Activated naive CD8-positive, alpha-beta T cell treated with anti-CD3 and anti-CD28 coated beads, Interleukin-2, amount 10 ng/mL, durations not matched to agents 7 days and 5 days (primary cell): ENCODE data around the gene ZNF638. TPM values are rescaled to one million over a fixed set of nuclear protein-coding genes. Genes with fewer than 3 reads are reported as not detected.

Source experiments
- ATAC-seq: fragments of 150-1000 bp; cut with Tn5 transposase; one replicate; pipeline ENCODE4 v1.10.0; 2021; ENCODE audit warnings: low read depth, moderate library complexity
- POLR2A ChIA-PET: fragments of 350-600 bp; sonication (Branson Sonifier 250); formaldehyde crosslinking; loops from one replicate; lab custom pipeline; 2021; ENCODE audit warnings: antibody characterized with exemption; lab: Charles Lee
- DNase-seq: peaks from one replicate; pipeline ENCODE4 v3.0.0; 2021
- H3K27ac Mint-ChIP-seq: one replicate; pipeline ENCODE4 v1.8.0; 2022; ENCODE audit warnings: mild to moderate bottlenecking, mixed read lengths
- H3K27me3 Mint-ChIP-seq: one replicate; pipeline ENCODE4 v1.8.0; 2022; ENCODE audit warnings: mild to moderate bottlenecking, moderate library complexity, mixed read lengths
- H3K36me3 Mint-ChIP-seq: one replicate; pipeline ENCODE4 v1.8.0; 2021; ENCODE audit warnings: mild to moderate bottlenecking, mixed read lengths
- H3K4me1 Mint-ChIP-seq: one replicate; pipeline ENCODE4 v1.8.0; 2021; ENCODE audit warnings: mixed read lengths
- H3K4me3 Mint-ChIP-seq: one replicate; pipeline ENCODE4 v1.8.0; 2022; ENCODE audit warnings: mild to moderate bottlenecking, moderate library complexity, mixed read lengths
- H3K9me3 Mint-ChIP-seq: one replicate; pipeline ENCODE4 v1.8.0; 2021; ENCODE audit warnings: mixed read lengths
- total RNA-seq, 2 experiments: library from RNA; stranded (reverse); gene quantifications; one replicate each; pipeline ENCODE4 v1.2.3, GENCODE V29; 2021

ZNF638 gene
- total RNA-seq, 2 experiments from 2014 or later = 99.1 to 101 TPM

- Mint-ChIP-seq H3K36me3 (no peaks in the 10 kb centered on the region), H3K9me3 (no peaks in the 10 kb centered on the region), H3K4me3 (no peak overlapping the region), H3K27ac (no peak overlapping the region), H3K4me1 (no peaks in the 10 kb centered on the region), H3K27me3 (peaks cover 17% of the 10 kb centered on the region)
- POLR2A ChIA-PET = no interaction called here
- DNase-seq (no peak), ATAC-seq (no peak)
Observed at GRCh38 chr2:71478806-71479205, 147.2 kb downstream of the ZNF638 start.

GRCh38 chr2:71479261-71479660 lies 147.7 kb downstream of the ZNF638 start:
- Mint-ChIP-seq H3K4me3 (no peak overlapping the region), H3K27ac (no peak overlapping the region), H3K27me3 (peaks cover 17% of the 10 kb centered on the region), H3K36me3 (no peaks in the 10 kb centered on the region), H3K4me1 (no peaks in the 10 kb centered on the region), H3K9me3 (no peaks in the 10 kb centered on the region)
- DNase-seq (no peak), ATAC-seq (no peak)
- POLR2A ChIA-PET = no interaction called here

- ATAC-seq = no peak
- Mint-ChIP-seq H3K27me3 (peaks cover 19% of the 10 kb centered on the region), H3K27ac (no peak overlapping the region), H3K9me3 (no peaks in the 10 kb centered on the region), H3K36me3 (no peaks in the 10 kb centered on the region), H3K4me3 (no peak overlapping the region), H3K4me1 (no peaks in the 10 kb centered on the region)
- DNase-seq = no peak
- POLR2A ChIA-PET = no interaction called here
Observed at GRCh38 chr2:71481111-71481510, 149.5 kb downstream of the ZNF638 start.

GRCh38 chr2:71482055-71482454 lies 150.5 kb downstream of the ZNF638 start:
- Mint-ChIP-seq H3K9me3 (no peaks in the 10 kb centered on the region), H3K36me3 (no peaks in the 10 kb centered on the region), H3K27me3 (peaks cover 20% of the 10 kb centered on the region), H3K4me1 (no peaks in the 10 kb centered on the region), H3K4me3 (no peak overlapping the region), H3K27ac (no peak overlapping the region)
- POLR2A ChIA-PET = no interaction called here
- ATAC-seq = no peak
- DNase-seq = no peak

DNA sequence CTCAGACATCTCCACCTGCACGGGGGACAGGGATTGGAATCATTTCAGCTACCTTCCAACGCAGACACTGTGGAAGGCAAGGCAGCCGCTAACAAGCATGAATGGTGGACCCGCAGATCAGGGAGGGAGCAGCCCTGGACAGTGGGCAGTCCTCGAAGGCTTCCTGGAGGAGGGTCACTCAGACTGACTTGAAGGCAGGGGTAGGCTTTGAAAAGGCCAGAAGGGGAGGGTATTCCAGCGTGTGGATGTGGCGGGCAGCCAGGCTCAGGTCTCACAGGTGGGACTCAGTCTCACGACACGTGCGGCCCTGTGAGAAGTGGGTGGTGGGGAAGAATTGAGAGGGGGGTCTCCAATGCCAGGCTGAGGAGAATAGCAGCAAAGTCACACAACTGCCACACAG lies 151.7 kb downstream of the ZNF638 start:
- H3K27ac Mint-ChIP-seq = no peak overlapping the region
- ATAC-seq (no peak), DNase-seq (no peak)
- H3K4me3 Mint-ChIP-seq = no peak overlapping the region
- POLR2A ChIA-PET = no interaction called here
- H3K9me3 Mint-ChIP-seq = no peaks in the 10 kb centered on the region
- peaks cover 20% of the 10 kb centered on the region for H3K27me3 Mint-ChIP-seq
- H3K4me1 Mint-ChIP-seq = no peaks in the 10 kb centered on the region
- H3K36me3 Mint-ChIP-seq = no peaks in the 10 kb centered on the region

DNA sequence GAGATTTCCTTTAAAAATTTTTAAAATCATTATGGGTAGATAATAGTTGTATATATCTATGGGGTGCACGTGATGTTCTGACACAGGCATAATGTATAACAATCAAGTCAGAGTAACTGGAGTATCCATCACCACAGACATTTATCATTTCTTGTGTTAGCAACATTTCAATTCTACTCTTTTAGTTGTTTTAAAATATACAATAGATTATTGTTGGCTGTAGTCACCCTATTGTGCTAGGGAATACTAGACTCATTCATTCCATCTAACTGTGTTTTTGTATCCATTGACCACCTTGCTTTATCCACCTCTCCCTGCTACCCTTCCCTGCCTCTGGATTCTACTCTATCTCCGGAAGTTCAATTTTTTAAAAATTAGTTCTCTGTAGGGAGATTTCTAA lies 152.8 kb downstream of the ZNF638 start:
- Mint-ChIP-seq H3K27ac (no peak overlapping the region), H3K4me3 (no peak overlapping the region), H3K27me3 (peaks cover 15% of the 10 kb centered on the region), H3K9me3 (no peaks in the 10 kb centered on the region), H3K4me1 (no peaks in the 10 kb centered on the region), H3K36me3 (no peaks in the 10 kb centered on the region)
- POLR2A ChIA-PET = no interaction called here
- ATAC-seq (no peak), DNase-seq (no peak)

Other genes with a start within 250 kb of the ZNF638 start
- 10 to 100 TPM; 16.6 to 17.6 TPM for gene MCEE, start 201.6 kb upstream of the ZNF638 start, total RNA-seq
- gene MPHOSPH10, start 201.1 kb upstream of the ZNF638 start, total RNA-seq = 10 to 100 TPM; 36.0 to 37.2 TPM
- 1 to 10 TPM; 4.2 to 4.8 TPM for gene PAIP2B, start 104.7 kb upstream of the ZNF638 start, total RNA-seq
- gene DYSF, start 121.8 kb downstream of the ZNF638 start, total RNA-seq = 1 to 10 TPM; 6.3 to 6.7 TPM